ENCODE data around the gene CBFA2T3.

CBFA2T3 gene

GRCh38 chr16:88837806-88838205 lies 139.2 kb downstream of the CBFA2T3 start:
- no peak for DNase-seq
- Mint-ChIP-seq H3K4me3 (no peak overlapping the region), H3K27ac (peak overlapping the region in 1 of 2 donors; percentile 42), H3K27me3 (no peaks in the 10 kb centered on the region), H3K4me1 (no peaks in the 10 kb centered on the region), H3K9me3 (no peaks in the 10 kb centered on the region)
- no peak for ATAC-seq

- Mint-ChIP-seq H3K4me1 (no peaks in the 10 kb centered on the region), H3K9me3 (no peaks in the 10 kb centered on the region)
These were observed 140.2 kb downstream of the CBFA2T3 start for GRCh38 chr16:88836791-88837190.

GRCh38 chr16:88835818-88836217 lies 141.2 kb downstream of the CBFA2T3 start:
- DNase-seq = no peak
- Mint-ChIP-seq H3K4me3 (no peak overlapping the region), H3K4me1 (no peaks in the 10 kb centered on the region), H3K9me3 (no peaks in the 10 kb centered on the region), H3K27me3 (no peaks in the 10 kb centered on the region), H3K27ac (no peak overlapping the region)
- peak; percentile 57 for ATAC-seq

More at GRCh38 chr16:88836791-88837190, 140.2 kb downstream of the CBFA2T3 start:
- Mint-ChIP-seq H3K27ac (no peak overlapping the region), H3K4me3 (no peak overlapping the region), H3K27me3 (no peaks in the 10 kb centered on the region)
- DNase-seq (no peak), ATAC-seq (no peak)

- DNase-seq (no peak), ATAC-seq (no peak)
- no peak overlapping the region for H3K4me3 Mint-ChIP-seq
- H3K27me3 Mint-ChIP-seq = no peaks in the 10 kb centered on the region
- no peaks in the 10 kb centered on the region for H3K9me3 Mint-ChIP-seq
- H3K4me1 Mint-ChIP-seq = no peaks in the 10 kb centered on the region
- H3K27ac Mint-ChIP-seq = no peak overlapping the region
These were observed 141.6 kb downstream of the CBFA2T3 start for GRCh38 chr16:88835383-88835782.

- no peaks in the 10 kb centered on the region for H3K9me3 Mint-ChIP-seq
- DNase-seq = no peak
- no peaks in the 10 kb centered on the region for H3K27me3 Mint-ChIP-seq
- no peaks in the 10 kb centered on the region for H3K4me1 Mint-ChIP-seq
- H3K4me3 Mint-ChIP-seq = no peak overlapping the region
- no peak for ATAC-seq
- no peak overlapping the region for H3K27ac Mint-ChIP-seq
These were observed 142.3 kb downstream of the CBFA2T3 start for GRCh38 chr16:88834670-88835069.

GRCh38 chr16:88833086-88833485 lies 143.9 kb downstream of the CBFA2T3 start:
- Mint-ChIP-seq H3K27ac (no peak overlapping the region), H3K27me3 (no peaks in the 10 kb centered on the region), H3K9me3 (no peaks in the 10 kb centered on the region), H3K4me1 (no peaks in the 10 kb centered on the region), H3K4me3 (no peak overlapping the region)
- DNase-seq (no peak), ATAC-seq (no peak)

- ATAC-seq = no peak
- no peaks in the 10 kb centered on the region for H3K4me1 Mint-ChIP-seq
- no peaks in the 10 kb centered on the region for H3K9me3 Mint-ChIP-seq
- no peak for DNase-seq
- no peak overlapping the region for H3K27ac Mint-ChIP-seq
- H3K27me3 Mint-ChIP-seq = no peaks in the 10 kb centered on the region
- no peak overlapping the region for H3K4me3 Mint-ChIP-seq
These were observed 145.2 kb downstream of the CBFA2T3 start for GRCh38 chr16:88831838-88832237.

- no peak for ATAC-seq
- Mint-ChIP-seq H3K9me3 (no peaks in the 10 kb centered on the region), H3K27me3 (no peaks in the 10 kb centered on the region), H3K27ac (peak overlapping the region in 1 of 2 donors; percentile 48), H3K4me1 (no peaks in the 10 kb centered on the region), H3K4me3 (no peak overlapping the region)
- DNase-seq = no peak
These were observed 146.2 kb downstream of the CBFA2T3 start for GRCh38 chr16:88830783-88831182.

- H3K27ac Mint-ChIP-seq = no peak overlapping the region
- no peak for DNase-seq
- H3K27me3 Mint-ChIP-seq = no peaks in the 10 kb centered on the region
- no peaks in the 10 kb centered on the region for H3K9me3 Mint-ChIP-seq
- no peak for ATAC-seq
- H3K4me3 Mint-ChIP-seq = no peak overlapping the region
- no peaks in the 10 kb centered on the region for H3K4me1 Mint-ChIP-seq
These were observed 146.7 kb downstream of the CBFA2T3 start for GRCh38 chr16:88830258-88830657.

GRCh38 chr16:88828711-88829110 lies 148.3 kb downstream of the CBFA2T3 start:
- H3K9me3 Mint-ChIP-seq = no peaks in the 10 kb centered on the region
- H3K4me1 Mint-ChIP-seq = no peaks in the 10 kb centered on the region
- H3K4me3 Mint-ChIP-seq = no peak overlapping the region
- H3K27me3 Mint-ChIP-seq = no peaks in the 10 kb centered on the region
- DNase-seq = no peak
- H3K27ac Mint-ChIP-seq = no peak overlapping the region
- ATAC-seq = no peak

GRCh38 chr16:88827727-88828126 lies 149.3 kb downstream of the CBFA2T3 start:
- H3K9me3 Mint-ChIP-seq = no peaks in the 10 kb centered on the region
- no peak overlapping the region for H3K4me3 Mint-ChIP-seq
- no peaks in the 10 kb centered on the region for H3K4me1 Mint-ChIP-seq
- DNase-seq (no peak), ATAC-seq (no peak)
- H3K27ac Mint-ChIP-seq = no peak overlapping the region
- no peaks in the 10 kb centered on the region for H3K27me3 Mint-ChIP-seq

GRCh38 chr16:88826070-88826840 lies 150.8 kb downstream of the CBFA2T3 start:
- no peaks in the 10 kb centered on the region for H3K4me1 Mint-ChIP-seq
- ATAC-seq (peak; percentile 36), DNase-seq (no peak)
- peak overlapping the region; percentile 19 to 35 for H3K27ac Mint-ChIP-seq
- no peak overlapping the region for H3K4me3 Mint-ChIP-seq
- no peaks in the 10 kb centered on the region for H3K27me3 Mint-ChIP-seq
- H3K9me3 Mint-ChIP-seq = no peaks in the 10 kb centered on the region

GRCh38 chr16:88825146-88825545 lies 151.9 kb downstream of the CBFA2T3 start:
- Mint-ChIP-seq H3K4me1 (no peaks in the 10 kb centered on the region), H3K4me3 (no peak overlapping the region), H3K27ac (no peak overlapping the region), H3K9me3 (no peaks in the 10 kb centered on the region), H3K27me3 (no peaks in the 10 kb centered on the region)
- no peak for DNase-seq
- peak; percentile 48 for ATAC-seq
